ENCODE data around the gene STAG2. TPM values are rescaled to one million over a fixed set of nuclear protein-coding genes. Genes with fewer than 3 reads are reported as not detected.

Gene STAG2
- total and polyA plus RNA-seq, 2 experiments from 2014 or later: 68.8 to 92.8 TPM

DNA sequence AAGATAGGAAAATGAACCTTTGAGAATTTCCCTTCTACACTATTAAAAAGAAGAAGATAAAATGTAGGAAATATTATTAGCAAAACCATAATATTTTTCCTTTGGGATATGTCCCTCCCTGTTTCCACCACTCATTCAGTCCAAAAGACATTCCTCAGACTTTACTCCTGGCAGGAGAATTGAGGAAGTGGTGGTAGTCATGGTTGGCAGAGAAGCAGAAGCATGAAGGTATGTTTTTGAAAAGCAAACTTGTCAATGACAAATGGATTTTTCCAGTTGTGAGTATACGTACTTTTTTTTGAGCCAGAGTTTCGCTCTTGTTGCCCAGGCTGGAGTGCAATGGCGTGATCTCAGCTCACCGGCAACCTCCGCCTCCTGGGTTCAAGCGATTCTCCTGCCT, 13.7 kb downstream of the STAG2 start:
- peaks cover 16% of the 10 kb centered on the region for H3K4me1 Mint-ChIP-seq
- H4K20me1 ChIP-seq (replicated peaks; ENCODE audit: insufficient read depth): peaks cover 22% of the 10 kb centered on the region
- no peak overlapping the region for H3K4me3 Mint-ChIP-seq
- no peak overlapping the region for H3K4me2 ChIP-seq
- no peaks in the 10 kb centered on the region for H3F3A ChIP-seq (replicated peaks; ENCODE audit: low read depth)
- H3K9me3 Mint-ChIP-seq: no peaks in the 10 kb centered on the region
- TF ChIP-seq ZNF114 (CRISPR knock-in tag; IDR thresholded peaks at IDR 0.05) (no peak), NANOG (IDR thresholded peaks at IDR 0.05; ENCODE audit: borderline replicate concordance) (no peak), JUNB (IDR thresholded peaks at IDR 0.05; ENCODE audit: unreplicated experiment) (no peak), POLR2AphosphoS5 (IDR thresholded peaks at IDR 0.05; ENCODE audit: low read depth) (no peak), ZNF331 (CRISPR knock-in tag; IDR thresholded peaks at IDR 0.05; ENCODE audit: low read depth) (no peak), CREB1 (CRISPR knock-in tag; IDR thresholded peaks at IDR 0.05; ENCODE audit: low read depth) (no peak), STAT1 (IDR thresholded peaks at IDR 0.05; ENCODE audit: unreplicated experiment) (no peak), EZH2phosphoT487 (IDR thresholded peaks at IDR 0.05; ENCODE audit: unreplicated experiment) (no peak), EZH2 (IDR thresholded peaks at IDR 0.05; ENCODE audit: low read depth, unreplicated experiment) (no peak)
- TF ChIP-seq, protein P1, sequence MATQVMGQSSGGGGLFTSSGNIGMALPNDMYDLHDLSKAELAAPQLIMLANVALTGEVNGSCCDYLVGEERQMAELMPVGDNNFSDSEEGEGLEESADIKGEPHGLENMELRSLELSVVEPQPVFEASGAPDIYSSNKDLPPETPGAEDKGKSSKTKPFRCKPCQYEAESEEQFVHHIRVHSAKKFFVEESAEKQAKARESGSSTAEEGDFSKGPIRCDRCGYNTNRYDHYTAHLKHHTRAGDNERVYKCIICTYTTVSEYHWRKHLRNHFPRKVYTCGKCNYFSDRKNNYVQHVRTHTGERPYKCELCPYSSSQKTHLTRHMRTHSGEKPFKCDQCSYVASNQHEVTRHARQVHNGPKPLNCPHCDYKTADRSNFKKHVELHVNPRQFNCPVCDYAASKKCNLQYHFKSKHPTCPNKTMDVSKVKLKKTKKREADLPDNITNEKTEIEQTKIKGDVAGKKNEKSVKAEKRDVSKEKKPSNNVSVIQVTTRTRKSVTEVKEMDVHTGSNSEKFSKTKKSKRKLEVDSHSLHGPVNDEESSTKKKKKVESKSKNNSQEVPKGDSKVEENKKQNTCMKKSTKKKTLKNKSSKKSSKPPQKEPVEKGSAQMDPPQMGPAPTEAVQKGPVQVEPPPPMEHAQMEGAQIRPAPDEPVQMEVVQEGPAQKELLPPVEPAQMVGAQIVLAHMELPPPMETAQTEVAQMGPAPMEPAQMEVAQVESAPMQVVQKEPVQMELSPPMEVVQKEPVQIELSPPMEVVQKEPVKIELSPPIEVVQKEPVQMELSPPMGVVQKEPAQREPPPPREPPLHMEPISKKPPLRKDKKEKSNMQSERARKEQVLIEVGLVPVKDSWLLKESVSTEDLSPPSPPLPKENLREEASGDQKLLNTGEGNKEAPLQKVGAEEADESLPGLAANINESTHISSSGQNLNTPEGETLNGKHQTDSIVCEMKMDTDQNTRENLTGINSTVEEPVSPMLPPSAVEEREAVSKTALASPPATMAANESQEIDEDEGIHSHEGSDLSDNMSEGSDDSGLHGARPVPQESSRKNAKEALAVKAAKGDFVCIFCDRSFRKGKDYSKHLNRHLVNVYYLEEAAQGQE (IDR thresholded peaks at IDR 0.05; ENCODE audit: unreplicated experiment): no peak
- TF ChIP-seq, protein P2, sequence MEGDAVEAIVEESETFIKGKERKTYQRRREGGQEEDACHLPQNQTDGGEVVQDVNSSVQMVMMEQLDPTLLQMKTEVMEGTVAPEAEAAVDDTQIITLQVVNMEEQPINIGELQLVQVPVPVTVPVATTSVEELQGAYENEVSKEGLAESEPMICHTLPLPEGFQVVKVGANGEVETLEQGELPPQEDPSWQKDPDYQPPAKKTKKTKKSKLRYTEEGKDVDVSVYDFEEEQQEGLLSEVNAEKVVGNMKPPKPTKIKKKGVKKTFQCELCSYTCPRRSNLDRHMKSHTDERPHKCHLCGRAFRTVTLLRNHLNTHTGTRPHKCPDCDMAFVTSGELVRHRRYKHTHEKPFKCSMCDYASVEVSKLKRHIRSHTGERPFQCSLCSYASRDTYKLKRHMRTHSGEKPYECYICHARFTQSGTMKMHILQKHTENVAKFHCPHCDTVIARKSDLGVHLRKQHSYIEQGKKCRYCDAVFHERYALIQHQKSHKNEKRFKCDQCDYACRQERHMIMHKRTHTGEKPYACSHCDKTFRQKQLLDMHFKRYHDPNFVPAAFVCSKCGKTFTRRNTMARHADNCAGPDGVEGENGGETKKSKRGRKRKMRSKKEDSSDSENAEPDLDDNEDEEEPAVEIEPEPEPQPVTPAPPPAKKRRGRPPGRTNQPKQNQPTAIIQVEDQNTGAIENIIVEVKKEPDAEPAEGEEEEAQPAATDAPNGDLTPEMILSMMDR (conservative IDR thresholded peaks at IDR 0.05; ENCODE audit: low read depth in 2 of 2): no peak
- TF ChIP-seq, protein P3, sequence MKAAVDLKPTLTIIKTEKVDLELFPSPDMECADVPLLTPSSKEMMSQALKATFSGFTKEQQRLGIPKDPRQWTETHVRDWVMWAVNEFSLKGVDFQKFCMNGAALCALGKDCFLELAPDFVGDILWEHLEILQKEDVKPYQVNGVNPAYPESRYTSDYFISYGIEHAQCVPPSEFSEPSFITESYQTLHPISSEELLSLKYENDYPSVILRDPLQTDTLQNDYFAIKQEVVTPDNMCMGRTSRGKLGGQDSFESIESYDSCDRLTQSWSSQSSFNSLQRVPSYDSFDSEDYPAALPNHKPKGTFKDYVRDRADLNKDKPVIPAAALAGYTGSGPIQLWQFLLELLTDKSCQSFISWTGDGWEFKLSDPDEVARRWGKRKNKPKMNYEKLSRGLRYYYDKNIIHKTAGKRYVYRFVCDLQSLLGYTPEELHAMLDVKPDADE (IDR thresholded peaks at IDR 0.05): no peak
- TF ChIP-seq, protein P4, sequence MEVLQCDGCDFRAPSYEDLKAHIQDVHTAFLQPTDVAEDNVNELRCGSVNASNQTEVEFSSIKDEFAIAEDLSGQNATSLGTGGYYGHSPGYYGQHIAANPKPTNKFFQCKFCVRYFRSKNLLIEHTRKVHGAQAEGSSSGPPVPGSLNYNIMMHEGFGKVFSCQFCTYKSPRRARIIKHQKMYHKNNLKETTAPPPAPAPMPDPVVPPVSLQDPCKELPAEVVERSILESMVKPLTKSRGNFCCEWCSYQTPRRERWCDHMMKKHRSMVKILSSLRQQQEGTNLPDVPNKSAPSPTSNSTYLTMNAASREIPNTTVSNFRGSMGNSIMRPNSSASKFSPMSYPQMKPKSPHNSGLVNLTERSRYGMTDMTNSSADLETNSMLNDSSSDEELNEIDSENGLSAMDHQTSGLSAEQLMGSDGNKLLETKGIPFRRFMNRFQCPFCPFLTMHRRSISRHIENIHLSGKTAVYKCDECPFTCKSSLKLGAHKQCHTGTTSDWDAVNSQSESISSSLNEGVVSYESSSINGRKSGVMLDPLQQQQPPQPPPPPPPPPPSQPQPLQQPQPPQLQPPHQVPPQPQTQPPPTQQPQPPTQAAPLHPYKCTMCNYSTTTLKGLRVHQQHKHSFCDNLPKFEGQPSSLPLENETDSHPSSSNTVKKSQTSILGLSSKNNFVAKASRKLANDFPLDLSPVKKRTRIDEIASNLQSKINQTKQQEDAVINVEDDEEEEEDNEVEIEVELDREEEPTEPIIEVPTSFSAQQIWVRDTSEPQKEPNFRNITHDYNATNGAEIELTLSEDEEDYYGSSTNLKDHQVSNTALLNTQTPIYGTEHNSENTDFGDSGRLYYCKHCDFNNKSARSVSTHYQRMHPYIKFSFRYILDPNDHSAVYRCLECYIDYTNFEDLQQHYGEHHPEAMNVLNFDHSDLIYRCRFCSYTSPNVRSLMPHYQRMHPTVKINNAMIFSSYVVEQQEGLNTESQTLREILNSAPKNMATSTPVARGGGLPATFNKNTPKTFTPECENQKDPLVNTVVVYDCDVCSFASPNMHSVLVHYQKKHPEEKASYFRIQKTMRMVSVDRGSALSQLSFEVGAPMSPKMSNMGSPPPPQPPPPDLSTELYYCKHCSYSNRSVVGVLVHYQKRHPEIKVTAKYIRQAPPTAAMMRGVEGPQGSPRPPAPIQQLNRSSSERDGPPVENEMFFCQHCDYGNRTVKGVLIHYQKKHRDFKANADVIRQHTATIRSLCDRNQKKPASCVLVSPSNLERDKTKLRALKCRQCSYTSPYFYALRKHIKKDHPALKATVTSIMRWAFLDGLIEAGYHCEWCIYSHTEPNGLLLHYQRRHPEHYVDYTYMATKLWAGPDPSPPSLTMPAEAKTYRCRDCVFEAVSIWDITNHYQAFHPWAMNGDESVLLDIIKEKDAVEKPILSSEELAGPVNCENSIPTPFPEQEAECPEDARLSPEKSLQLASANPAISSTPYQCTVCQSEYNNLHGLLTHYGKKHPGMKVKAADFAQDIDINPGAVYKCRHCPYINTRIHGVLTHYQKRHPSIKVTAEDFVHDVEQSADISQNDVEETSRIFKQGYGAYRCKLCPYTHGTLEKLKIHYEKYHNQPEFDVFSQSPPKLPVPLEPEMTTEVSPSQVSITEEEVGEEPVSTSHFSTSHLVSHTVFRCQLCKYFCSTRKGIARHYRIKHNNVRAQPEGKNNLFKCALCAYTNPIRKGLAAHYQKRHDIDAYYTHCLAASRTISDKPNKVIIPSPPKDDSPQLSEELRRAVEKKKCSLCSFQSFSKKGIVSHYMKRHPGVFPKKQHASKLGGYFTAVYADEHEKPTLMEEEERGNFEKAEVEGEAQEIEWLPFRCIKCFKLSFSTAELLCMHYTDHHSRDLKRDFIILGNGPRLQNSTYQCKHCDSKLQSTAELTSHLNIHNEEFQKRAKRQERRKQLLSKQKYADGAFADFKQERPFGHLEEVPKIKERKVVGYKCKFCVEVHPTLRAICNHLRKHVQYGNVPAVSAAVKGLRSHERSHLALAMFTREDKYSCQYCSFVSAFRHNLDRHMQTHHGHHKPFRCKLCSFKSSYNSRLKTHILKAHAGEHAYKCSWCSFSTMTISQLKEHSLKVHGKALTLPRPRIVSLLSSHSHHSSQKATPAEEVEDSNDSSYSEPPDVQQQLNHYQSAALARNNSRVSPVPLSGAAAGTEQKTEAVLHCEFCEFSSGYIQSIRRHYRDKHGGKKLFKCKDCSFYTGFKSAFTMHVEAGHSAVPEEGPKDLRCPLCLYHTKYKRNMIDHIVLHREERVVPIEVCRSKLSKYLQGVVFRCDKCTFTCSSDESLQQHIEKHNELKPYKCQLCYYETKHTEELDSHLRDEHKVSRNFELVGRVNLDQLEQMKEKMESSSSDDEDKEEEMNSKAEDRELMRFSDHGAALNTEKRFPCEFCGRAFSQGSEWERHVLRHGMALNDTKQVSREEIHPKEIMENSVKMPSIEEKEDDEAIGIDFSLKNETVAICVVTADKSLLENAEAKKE (CRISPR knock-in tag; IDR thresholded peaks at IDR 0.05): no peak
- H3K36me3 Mint-ChIP-seq (ENCODE audit: low read depth): no peaks in the 10 kb centered on the region; the same call in 2 of the 3 replicates
- no peak overlapping the region for H3K27ac Mint-ChIP-seq
- H3K9me2 ChIP-seq (ENCODE audit: insufficient read depth): no peaks in the 10 kb centered on the region
- H3K79me2 ChIP-seq (replicated peaks; ENCODE audit: insufficient read depth): peaks cover 100% of the 10 kb centered on the region
- no peak overlapping the region for H2AFZ ChIP-seq
- H3K27ac ChIP-seq (ENCODE audit: low read depth): no peak overlapping the region
- ATAC-seq (no peak), DNase-seq (ENCODE audit: low spot score) (no peak)
- H3K4me3 ChIP-seq: no peak overlapping the region
- peaks cover 12% of the 10 kb centered on the region for H3K4me1 ChIP-seq (ENCODE audit: insufficient read depth)
- H3K27me3 Mint-ChIP-seq (ENCODE audit: insufficient read depth, low read depth, poor library complexity): peaks cover 3% of the 10 kb centered on the region
- no peaks in the 10 kb centered on the region for H3K27me3 ChIP-seq (ENCODE audit: insufficient read depth)
- no peaks in the 10 kb centered on the region for H3K36me3 ChIP-seq (ENCODE audit: insufficient read depth)
